Endothelial cell of hepatic sinusoid (primary cell): Measurements from ENCODE around the gene NR3C1.

Source experiments
- in situ Hi-C: cut with HindIII; loops from 2 replicates; pipeline ENCODE4 v1.10.0; 2017; ENCODE audit warnings: low sequenced_read_pairs

NR3C1 gene

GRCh38 chr5:143275512-143276363, 127.7 kb downstream of the NR3C1 start:
- in situ Hi-C loops, result no loop called here

- in situ Hi-C loops, result no loop called here
Observed at GRCh38 chr5:143274952-143275351, 128.5 kb downstream of the NR3C1 start.

- in situ Hi-C loops, result no loop called here
Observed at GRCh38 chr5:143271431-143271830, 132.1 kb downstream of the NR3C1 start.

GRCh38 chr5:143268388-143268787, 135.1 kb downstream of the NR3C1 start:
- in situ Hi-C loops, result no loop called here

GRCh38 chr5:143267186-143267585, 136.3 kb downstream of the NR3C1 start:
- in situ Hi-C loops, result no loop called here

GRCh38 chr5:143265995-143266394, 137.5 kb downstream of the NR3C1 start:
- in situ Hi-C loops, result no loop called here

GRCh38 chr5:143263272-143263810, 140.1 kb downstream of the NR3C1 start:
- in situ Hi-C loops, result no loop called here

GRCh38 chr5:143262393-143263174, 140.9 kb downstream of the NR3C1 start:
- in situ Hi-C loops, result no loop called here

GRCh38 chr5:143261748-143262392, 141.6 kb downstream of the NR3C1 start:
- in situ Hi-C loops, result no loop called here

- in situ Hi-C loops, result no loop called here
Observed at GRCh38 chr5:143259254-143259605, 144.3 kb downstream of the NR3C1 start.

- in situ Hi-C loops, result no loop called here
Observed at GRCh38 chr5:143258559-143259253, 144.8 kb downstream of the NR3C1 start.

- in situ Hi-C loops, result no loop called here
Observed at GRCh38 chr5:143254819-143255218, 148.7 kb downstream of the NR3C1 start.

GRCh38 chr5:143251946-143252345, 151.5 kb downstream of the NR3C1 start:
- in situ Hi-C loops, result no loop called here

GRCh38 chr5:143251190-143251589, 152.3 kb downstream of the NR3C1 start:
- in situ Hi-C loops, result no loop called here

GRCh38 chr5:143249851-143250250, 153.6 kb downstream of the NR3C1 start:
- in situ Hi-C loops, result no loop called here

GRCh38 chr5:143248822-143249579, 154.5 kb downstream of the NR3C1 start:
- in situ Hi-C loops, result no loop called here

GRCh38 chr5:143248391-143248790, 155.1 kb downstream of the NR3C1 start:
- in situ Hi-C loops, result no loop called here

- in situ Hi-C loops, result no loop called here
Observed at GRCh38 chr5:143247134-143247815, 156.2 kb downstream of the NR3C1 start.

GRCh38 chr5:143245929-143246561, 157.4 kb downstream of the NR3C1 start:
- in situ Hi-C loops, result no loop called here
